Muscle of arm (tissue), 12 donors: Measurements from ENCODE around the gene RILPL2. TPM values are rescaled to one million over a fixed set of nuclear protein-coding genes. Genes with fewer than 3 reads are reported as not detected.
"Not testable (repeated sequence)": the region's sequence is repeated elsewhere in the genome, so short reads cannot be mapped to it uniquely, and the experiment has no call there.

Experiments used
- DNase-seq: peaks from one replicate; pipeline ENCODE4 v3.0.0-alpha.2; 2013
- polyA plus RNA-seq, 12 donors: library from polyadenylated mRNA; unstranded; fragments of 120-200 nt; gene quantifications; one replicate each; pipeline ENCODE4 v1.2.1, GENCODE V29; 2013; ENCODE audit not compliant: insufficient read length in 12 of 12

Gene RILPL2
- polyA plus RNA-seq, 12 donors, result 1.1 to 3.2 (median 1.5) TPM; not detected in 1

- no peak for DNase-seq
These were observed 16.7 kb upstream of the RILPL2 start for GRCh38 chr12:123453165-123453564.

- DNase-seq, result not testable (repeated sequence)
These were observed 15.7 kb upstream of the RILPL2 start for GRCh38 chr12:123452276-123452550.

GRCh38 chr12:123450636-123451035 is 14.2 kb upstream of the RILPL2 start:
- DNase-seq, result no peak

- DNase-seq, result no peak
These were observed 13.4 kb upstream of the RILPL2 start for GRCh38 chr12:123449856-123450255.

GRCh38 chr12:123449249-123449733 is 12.8 kb upstream of the RILPL2 start:
- DNase-seq, result no peak

GRCh38 chr12:123446333-123446713 is 9.8 kb upstream of the RILPL2 start:
- DNase-seq, result no peak

- no peak for DNase-seq
These were observed 9.2 kb upstream of the RILPL2 start for GRCh38 chr12:123445388-123446332.

GRCh38 chr12:123444092-123445026 is 7.9 kb upstream of the RILPL2 start:
- no peak for DNase-seq

- no peak for DNase-seq
These were observed 6.3 kb upstream of the RILPL2 start for GRCh38 chr12:123442774-123443173.

GRCh38 chr12:123441523-123442164 is 5.2 kb upstream of the RILPL2 start:
- DNase-seq, result no peak

GRCh38 chr12:123435636-123436016 is 858 bp downstream of the RILPL2 start:
- DNase-seq, result no peak

- DNase-seq, result no peak
These were observed 2.9 kb downstream of the RILPL2 start for GRCh38 chr12:123433615-123434014.

- DNase-seq, result not testable (repeated sequence)
These were observed 4.3 kb downstream of the RILPL2 start for GRCh38 chr12:123431951-123432817.

GRCh38 chr12:123429101-123429500 is 7.4 kb downstream of the RILPL2 start:
- not testable (repeated sequence) for DNase-seq

- no peak for DNase-seq
These were observed 7.9 kb downstream of the RILPL2 start for GRCh38 chr12:123428591-123428990.

- DNase-seq, result no peak
These were observed 9.3 kb downstream of the RILPL2 start for GRCh38 chr12:123427036-123427769.

GRCh38 chr12:123421314-123421713 is 15.2 kb downstream of the RILPL2 start:
- DNase-seq, result no peak

- no peak for DNase-seq
These were observed 26.5 kb downstream of the RILPL2 start for GRCh38 chr12:123410041-123410412.

GRCh38 chr12:123409284-123410040 is 27.0 kb downstream of the RILPL2 start:
- DNase-seq, result not testable (repeated sequence)

- not testable (repeated sequence) for DNase-seq
These were observed 27.9 kb downstream of the RILPL2 start for GRCh38 chr12:123408619-123409018.
